ENCODE results near the gene RRP36. TPM values are rescaled to one million over a fixed set of nuclear protein-coding genes. Genes with fewer than 3 reads are reported as not detected.

RRP36 gene
- total RNA-seq, 1 experiment from 2014 or later, result 133 TPM

Other genes starting within 250 kb of the RRP36 start
- 3.3 and 3.5 TPM in 2 replicates for gene BICRAL, start 239.6 kb upstream of the RRP36 start, total RNA-seq (2014; rRNA removed)
- gene RPL7L1, start 142.0 kb upstream of the RRP36 start, total RNA-seq (2014; rRNA removed), result 87.6 and 99.5 TPM in 2 replicates
- not detected in 2 replicates for gene PTCRA, start 105.6 kb upstream of the RRP36 start, total RNA-seq (2014; rRNA removed)
- 37.5 and 42.2 TPM in 2 replicates for gene CNPY3, start 92.1 kb upstream of the RRP36 start, total RNA-seq (2014; rRNA removed)
- gene GNMT, start 60.9 kb upstream of the RRP36 start, total RNA-seq (2014; rRNA removed), result 0.47 and 1.2 TPM in 2 replicates
- gene PEX6, start 42.4 kb upstream of the RRP36 start, total RNA-seq (2014; rRNA removed), result 35.9 and 40.8 TPM in 2 replicates
- 54.1 and 55.6 TPM in 2 replicates for gene PPP2R5D, start 37.1 kb upstream of the RRP36 start, total RNA-seq (2014; rRNA removed)
- 131 and 146 TPM in 2 replicates for gene MEA1, start 7.7 kb upstream of the RRP36 start, total RNA-seq (2014; rRNA removed)
- gene KLHDC3, start 7.4 kb upstream of the RRP36 start, total RNA-seq (2014; rRNA removed), result 68.9 and 76.0 TPM in 2 replicates
- gene CUL7, start 32.2 kb downstream of the RRP36 start, total RNA-seq (2014; rRNA removed), result 17.5 and 18.6 TPM in 2 replicates
- gene MRPL2, start 37.8 kb downstream of the RRP36 start, total RNA-seq (2014; rRNA removed), result 59.8 and 63.9 TPM in 2 replicates
- gene KLC4, start 38.0 kb downstream of the RRP36 start, total RNA-seq (2014; rRNA removed), result 17.5 and 18.5 TPM in 2 replicates
- gene PTK7, start 54.7 kb downstream of the RRP36 start, total RNA-seq (2014; rRNA removed), result 48.1 and 69.1 TPM in 2 replicates
- gene SRF, start 149.6 kb downstream of the RRP36 start, total RNA-seq (2014; rRNA removed), result 35.0 and 44.3 TPM in 2 replicates
- 30.4 and 43.8 TPM in 2 replicates for gene CUL9, start 160.6 kb downstream of the RRP36 start, total RNA-seq (2014; rRNA removed)
- gene DNPH1, start 207.9 kb downstream of the RRP36 start, total RNA-seq (2014; rRNA removed), result 128 and 176 TPM in 2 replicates
- gene TTBK1, start 221.9 kb downstream of the RRP36 start, total RNA-seq (2014; rRNA removed), result not detected in 2 replicates